CD14-positive monocyte (primary cell): Measurements from ENCODE around the gene ZNF274. TPM values are rescaled to one million over a fixed set of nuclear protein-coding genes. Genes with fewer than 3 reads are reported as not detected.
A peak's percentile ranks its signal among the peaks of the same experiment; 100 is the strongest.

Experiments
- DNase-seq, 3 donors: peaks; one replicate each; pipeline ENCODE4 v3.0.0-alpha.2; 2011 to 2022
- H2AFZ ChIP-seq: 2 replicates; pipeline ENCODE4 v1.6.0; 2012; ENCODE audit warnings: mild to moderate bottlenecking, low read depth, low read length, inconsistent platforms; ENCODE audit not compliant: insufficient read depth, poor library complexity, severe bottlenecking
- H3K27ac ChIP-seq, 2 donors: 1 replicate in 1 of 2; 2 replicates in 1 of 2; pipeline ENCODE4 v1.5.1; 2012 to 2013; ENCODE audit warnings: low read length in 2 of 2, control low read depth in 1 of 2, inconsistent platforms in 1 of 2, low read depth in 1 of 2, mild to moderate bottlenecking in 1 of 2
- H3K27me3 ChIP-seq, 2 donors: one replicate each; pipeline versions ENCODE4 v1.6.0 to v1.6.1; 2011 to 2013; ENCODE audit warnings: low read length in 2 of 2; ENCODE audit not compliant: control insufficient read depth in 2 of 2, insufficient read depth in 2 of 2
- H3K36me3 ChIP-seq, 2 donors: replicated peaks in 1 of 2; 1 replicate in 1 of 2; 2 replicates in 1 of 2; pipeline versions ENCODE4 v1.5.1 to v1.6.1; 2012 to 2013; ENCODE audit warnings: low read length in 2 of 2, control low read depth in 1 of 2, inconsistent platforms in 1 of 2, mild to moderate bottlenecking in 1 of 2; ENCODE audit not compliant: insufficient read depth in 2 of 2, control insufficient read depth in 1 of 2
- H3K4me1 ChIP-seq, 2 donors: 1 replicate in 1 of 2; 2 replicates in 1 of 2; pipeline versions ENCODE4 v1.5.1 to v1.6.1; 2012 to 2013; ENCODE audit warnings: low read length in 2 of 2, control low read depth in 1 of 2, inconsistent platforms in 1 of 2, mild to moderate bottlenecking in 1 of 2, moderate library complexity in 1 of 2; ENCODE audit not compliant: insufficient read depth in 2 of 2, control insufficient read depth in 1 of 2
- H3K4me2 ChIP-seq: replicated peaks from 2 replicates; pipeline ENCODE3; 2012; ENCODE audit warnings: low read length, moderate library complexity, mild to moderate bottlenecking; ENCODE audit not compliant: poor library complexity, severe bottlenecking; ENCODE audit errors: extremely low read depth
- H3K4me3 ChIP-seq, 3 experiments: fragments of 200-600 bp in 1 of 3; sonication (generic) in 1 of 3; replicated peaks in 1 of 3; 1 replicate in 2 of 3; 2 replicates in 1 of 3; pipeline ENCODE4 v1.5.1; 2011 to 2013; ENCODE audit warnings: low read length in 3 of 3, mild to moderate bottlenecking in 3 of 3, control low read depth in 2 of 3, low read depth in 2 of 3, inconsistent platforms in 1 of 3, moderate library complexity in 1 of 3
- H3K79me2 ChIP-seq: 2 replicates; pipeline ENCODE4 v1.6.0; 2012; ENCODE audit warnings: mild to moderate bottlenecking, control low read depth, inconsistent platforms, low read length, moderate library complexity; ENCODE audit not compliant: insufficient read depth
- H3K9ac ChIP-seq: 2 replicates; pipeline ENCODE4 v1.6.0; 2017; ENCODE audit warnings: low read length, mild to moderate bottlenecking; ENCODE audit not compliant: insufficient read depth, poor library complexity, severe bottlenecking
- H3K9me3 ChIP-seq, 2 donors: replicated peaks in 1 of 2; 1 replicate in 1 of 2; 2 replicates in 1 of 2; pipeline versions ENCODE4 v1.5.1 to v1.6.1; 2012 to 2013; ENCODE audit warnings: low read length in 2 of 2, control low read depth in 1 of 2; ENCODE audit not compliant: control insufficient read depth in 1 of 2, insufficient read depth in 1 of 2
- H4K20me1 ChIP-seq: 2 replicates; pipeline ENCODE4 v1.6.0; 2012; ENCODE audit warnings: mild to moderate bottlenecking, low read length, control low read depth, moderate library complexity; ENCODE audit not compliant: insufficient read depth
- H3K27ac Mint-ChIP-seq, 7 donors: one replicate each; pipeline ENCODE4 v1.8.0; 2020; ENCODE audit warnings: mild to moderate bottlenecking in 7 of 7, mixed read lengths in 7 of 7, moderate library complexity in 6 of 7, inconsistent platforms in 2 of 7
- H3K27me3 Mint-ChIP-seq, 3 donors: one replicate each; pipeline ENCODE4 v1.8.0; 2021 to 2022; ENCODE audit warnings: low read depth in 3 of 3, mild to moderate bottlenecking in 3 of 3, mixed read lengths in 3 of 3, moderate library complexity in 3 of 3, inconsistent platforms in 1 of 3
- H3K36me3 Mint-ChIP-seq, 2 donors: one replicate each; pipeline ENCODE4 v1.8.0; 2020; ENCODE audit warnings: mixed read lengths in 2 of 2, inconsistent platforms in 1 of 2, mild to moderate bottlenecking in 1 of 2
- H3K4me1 Mint-ChIP-seq: one replicate; pipeline ENCODE4 v1.8.0; 2020; ENCODE audit warnings: mild to moderate bottlenecking, mixed read lengths
- H3K4me3 Mint-ChIP-seq, 2 donors: one replicate each; pipeline ENCODE4 v1.8.0; 2020; ENCODE audit warnings: mild to moderate bottlenecking in 2 of 2, mixed read lengths in 2 of 2, moderate library complexity in 1 of 2
- H3K9me3 Mint-ChIP-seq, 7 donors: one replicate each; pipeline ENCODE4 v1.8.0; 2020 to 2022; ENCODE audit warnings: mixed read lengths in 7 of 7, mild to moderate bottlenecking in 6 of 7, moderate library complexity in 6 of 7, inconsistent platforms in 2 of 7
- WGBS: methylation state at CpG from one replicate; pipeline ENCODE4 v1.1.5; 2013; ENCODE audit warnings: missing lambda C conversion rate; ENCODE audit not compliant: insufficient coverage; 5-methylcytosine and 5-hydroxymethylcytosine counted together
- intact Hi-C, 2 donors: fragments of 100-400 bp; cut with micrococcal nuclease; formaldehyde crosslinking; loops; one replicate each; pipeline versions ENCODE4 v1.15.0 to v1.15.1; 2023
- polyA plus RNA-seq, 3 donors: library from polyadenylated mRNA; depleted of rRNA in 1 of 3; unstranded in 2 of 3; stranded (reverse) in 1 of 3; fragments of 300-500 nt in 2 of 3; fragments of >200 nt in 1 of 3; fragmentation: Illumina TruSeq in 2 of 3; gene quantifications; 1 replicate in 2 of 3; 2 replicates in 1 of 3; pipeline ENCODE4 v1.2.3, GENCODE V29; 2012 to 2021
- TF ChIP-seq, protein P1 (sequence below): fragments of 200-600 bp; IDR thresholded peaks from one replicate; pipeline ENCODE4 v1.8.0; 2022; ENCODE audit warnings: antibody characterized with exemption, mild to moderate bottlenecking

The ZNF274 gene
- polyA plus RNA-seq, 3 donors, result 5.8 to 10.1 (median 9.0) TPM

DNA sequence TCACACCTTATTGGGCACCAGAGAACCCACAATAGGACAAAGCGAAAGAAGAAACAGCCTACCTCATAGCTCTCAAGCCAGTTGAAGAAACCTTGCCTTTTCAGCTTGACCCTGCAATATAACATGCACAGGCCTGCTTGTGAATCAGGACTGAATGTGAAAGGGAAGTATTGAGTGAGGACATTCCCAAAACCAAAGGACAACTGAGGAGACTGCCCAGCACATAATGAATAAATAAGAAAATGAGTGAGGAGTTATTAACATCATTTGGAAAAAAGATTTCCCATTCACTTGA is 30.2 kb downstream of the ZNF274 start:
- peak overlapping the region in 1 of 3 experiments; percentile 59 for H3K4me3 ChIP-seq
- H3K36me3 Mint-ChIP-seq, result peaks cover 51 to 64% of the 10 kb centered on the region in 2 donors

GRCh38 chr19:58217069-58217481 is 34.2 kb downstream of the ZNF274 start:
- H3K9me3 ChIP-seq, result peaks cover 88 to 94% of the 10 kb centered on the region in 2 donors
- H3K36me3 Mint-ChIP-seq, result peaks cover 10 to 24% of the 10 kb centered on the region in 2 donors
- no peaks in the 10 kb centered on the region for H4K20me1 ChIP-seq

More for the DNA sequence above, 30.2 kb downstream of the ZNF274 start:
- peaks cover 48 to 63% of the 10 kb centered on the region in 2 donors for H3K36me3 ChIP-seq
- DNase-seq, result no peak
- peaks cover 95 to 100% of the 10 kb centered on the region in 2 donors for H3K9me3 ChIP-seq
- no peaks in the 10 kb centered on the region for H3K4me1 ChIP-seq
- H3K4me1 Mint-ChIP-seq, result no peaks in the 10 kb centered on the region
- H3K9me3 Mint-ChIP-seq, result peaks cover 74 to 100% (median 99%) of the 10 kb centered on the region in 7 donors
- no peak overlapping the region for H3K27ac Mint-ChIP-seq
- H3K27me3 Mint-ChIP-seq, result peaks cover 0 to 2% (median 0%) of the 10 kb centered on the region in 3 donors
- H2AFZ ChIP-seq, result no peak overlapping the region
- H3K4me3 Mint-ChIP-seq, result no peak overlapping the region
- H4K20me1 ChIP-seq, result no peaks in the 10 kb centered on the region
- intact Hi-C loops, result no loop called here
- TF ChIP-seq, protein P1, sequence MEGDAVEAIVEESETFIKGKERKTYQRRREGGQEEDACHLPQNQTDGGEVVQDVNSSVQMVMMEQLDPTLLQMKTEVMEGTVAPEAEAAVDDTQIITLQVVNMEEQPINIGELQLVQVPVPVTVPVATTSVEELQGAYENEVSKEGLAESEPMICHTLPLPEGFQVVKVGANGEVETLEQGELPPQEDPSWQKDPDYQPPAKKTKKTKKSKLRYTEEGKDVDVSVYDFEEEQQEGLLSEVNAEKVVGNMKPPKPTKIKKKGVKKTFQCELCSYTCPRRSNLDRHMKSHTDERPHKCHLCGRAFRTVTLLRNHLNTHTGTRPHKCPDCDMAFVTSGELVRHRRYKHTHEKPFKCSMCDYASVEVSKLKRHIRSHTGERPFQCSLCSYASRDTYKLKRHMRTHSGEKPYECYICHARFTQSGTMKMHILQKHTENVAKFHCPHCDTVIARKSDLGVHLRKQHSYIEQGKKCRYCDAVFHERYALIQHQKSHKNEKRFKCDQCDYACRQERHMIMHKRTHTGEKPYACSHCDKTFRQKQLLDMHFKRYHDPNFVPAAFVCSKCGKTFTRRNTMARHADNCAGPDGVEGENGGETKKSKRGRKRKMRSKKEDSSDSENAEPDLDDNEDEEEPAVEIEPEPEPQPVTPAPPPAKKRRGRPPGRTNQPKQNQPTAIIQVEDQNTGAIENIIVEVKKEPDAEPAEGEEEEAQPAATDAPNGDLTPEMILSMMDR, result no peak
- H3K4me2 ChIP-seq, result no peak overlapping the region
- no peaks in the 10 kb centered on the region for H3K79me2 ChIP-seq
- WGBS, result no CpG with 5 or more reads among the region's 1 CpG
- no peak overlapping the region for H3K27ac ChIP-seq
- no peak overlapping the region for H3K9ac ChIP-seq
- no peaks in the 10 kb centered on the region for H3K27me3 ChIP-seq

More at GRCh38 chr19:58217069-58217481, 34.2 kb downstream of the ZNF274 start:
- no peaks in the 10 kb centered on the region for H3K27me3 ChIP-seq
- H3K9ac ChIP-seq, result no peak overlapping the region
- H3K4me3 Mint-ChIP-seq, result no peak overlapping the region
- 40% methylated on average over 34 of the region's 34 CpGs for WGBS
- H3K79me2 ChIP-seq, result no peaks in the 10 kb centered on the region
- no peak overlapping the region for H3K4me2 ChIP-seq
- intact Hi-C loops, result no loop called here
- no peak overlapping the region for H3K27ac ChIP-seq
- H3K4me1 ChIP-seq, result no peaks in the 10 kb centered on the region
- no peak for DNase-seq
- peaks cover 10 to 22% of the 10 kb centered on the region in 2 donors for H3K36me3 ChIP-seq
- no peaks in the 10 kb centered on the region for H3K4me1 Mint-ChIP-seq
- H3K27ac Mint-ChIP-seq, result no peak overlapping the region
- peak overlapping the region in 1 of 3 experiments; percentile 34 for H3K4me3 ChIP-seq
- H3K9me3 Mint-ChIP-seq, result peaks cover 50 to 100% (median 96%) of the 10 kb centered on the region in 7 donors
- H2AFZ ChIP-seq, result no peak overlapping the region
- TF ChIP-seq, protein P1, result no peak
- H3K27me3 Mint-ChIP-seq, result peaks cover 0 to 2% (median 0%) of the 10 kb centered on the region in 3 donors
